WTC11 (cell line): ENCODE measurements around the gene ZNRF2. TPM values are rescaled to one million over a fixed set of nuclear protein-coding genes. Genes with fewer than 3 reads are reported as not detected.

Experiments used
- CREM ChIP-seq: sonication (generic); formaldehyde crosslinking; IDR thresholded peaks from 2 replicates; pipeline ENCODE4 v1.8.1; 2022; ENCODE audit warnings: mild to moderate bottlenecking, missing genetic modification reagents, moderate library complexity
- E2F5 ChIP-seq: sonication (generic); formaldehyde crosslinking; IDR thresholded peaks from 2 replicates; pipeline ENCODE4 v1.8.1; 2022; ENCODE audit warnings: mild to moderate bottlenecking, moderate library complexity, missing genetic modification reagents
- EMX1 ChIP-seq: fragments of 250-450 bp; sonication (Bioruptor Pico); IDR thresholded peaks from 2 replicates; pipeline ENCODE4 v1.8.0; 2021; ENCODE audit warnings: mild to moderate bottlenecking
- ETV6 ChIP-seq: sonication (generic); formaldehyde crosslinking; IDR thresholded peaks from 2 replicates; pipeline ENCODE4 v1.8.1; 2022; ENCODE audit warnings: mild to moderate bottlenecking, missing genetic modification reagents
- GRHL2 ChIP-seq: fragments of 250-450 bp; sonication (Bioruptor Pico); IDR thresholded peaks from 2 replicates; pipeline ENCODE4 v1.8.0; 2022; ENCODE audit warnings: mild to moderate bottlenecking, moderate library complexity; ENCODE audit not compliant: insufficient replicate concordance, severe bottlenecking
- KAT7 ChIP-seq: sonication (generic); formaldehyde crosslinking; IDR thresholded peaks from 2 replicates; pipeline ENCODE4 v1.8.1; 2023; ENCODE audit warnings: missing genetic modification reagents, mild to moderate bottlenecking, borderline replicate concordance
- MXD4 ChIP-seq: fragments of 250-450 bp; sonication (Bioruptor Pico); IDR thresholded peaks from 2 replicates; pipeline ENCODE4 v1.8.0; 2021; ENCODE audit warnings: mild to moderate bottlenecking, moderate library complexity, borderline replicate concordance
- MYBL2 ChIP-seq: sonication (generic); formaldehyde crosslinking; IDR thresholded peaks from 2 replicates; pipeline ENCODE4 v1.8.1; 2023; ENCODE audit warnings: mild to moderate bottlenecking, moderate library complexity, missing genetic modification reagents
- NFYB ChIP-seq: sonication (generic); formaldehyde crosslinking; conservative IDR thresholded peaks from 2 replicates; pipeline ENCODE4 v1.8.0; 2022; ENCODE audit warnings: low read depth, missing genetic modification reagents
- PRDM15 ChIP-seq: sonication (generic); formaldehyde crosslinking; IDR thresholded peaks from 2 replicates; pipeline ENCODE4 v1.8.0; 2022; ENCODE audit warnings: missing genetic modification reagents
- PREB ChIP-seq: sonication (generic); formaldehyde crosslinking; IDR thresholded peaks from 2 replicates; pipeline ENCODE4 v1.8.1; 2022; ENCODE audit warnings: mild to moderate bottlenecking, missing genetic modification reagents, moderate library complexity, borderline replicate concordance
- SMAD3 ChIP-seq: sonication (generic); formaldehyde crosslinking; IDR thresholded peaks from 2 replicates; pipeline ENCODE4 v1.8.0; 2022; ENCODE audit warnings: missing genetic modification reagents, mild to moderate bottlenecking, borderline replicate concordance
- SOX15 ChIP-seq: fragments of 250-450 bp; sonication (Bioruptor Pico); IDR thresholded peaks from 2 replicates; pipeline ENCODE4 v1.9.0; 2021; ENCODE audit warnings: mild to moderate bottlenecking
- TEAD4 ChIP-seq: sonication (generic); formaldehyde crosslinking; IDR thresholded peaks from 2 replicates; pipeline ENCODE4 v1.8.0; 2022; ENCODE audit warnings: mild to moderate bottlenecking, missing genetic modification reagents
- ZMAT4 ChIP-seq: fragments of 250-450 bp; sonication (Bioruptor Pico); IDR thresholded peaks from 2 replicates; pipeline ENCODE4 v1.9.0; 2021; ENCODE audit warnings: mild to moderate bottlenecking
- ZNF138 ChIP-seq: sonication (generic); formaldehyde crosslinking; conservative IDR thresholded peaks from 2 replicates; pipeline ENCODE4 v1.8.1; 2022; ENCODE audit warnings: mild to moderate bottlenecking, moderate library complexity, missing genetic modification reagents
- ZNF232 ChIP-seq: sonication (generic); formaldehyde crosslinking; IDR thresholded peaks from 2 replicates; pipeline ENCODE4 v1.8.0; 2022; ENCODE audit warnings: mild to moderate bottlenecking, missing genetic modification reagents
- ZNF317 ChIP-seq: sonication (generic); formaldehyde crosslinking; IDR thresholded peaks from 2 replicates; pipeline ENCODE4 v1.8.1; 2023; ENCODE audit warnings: low read depth, mild to moderate bottlenecking, moderate library complexity, missing genetic modification reagents, borderline replicate concordance
- ZNF425 ChIP-seq: fragments of 250-450 bp; sonication (Bioruptor Pico); conservative IDR thresholded peaks from 2 replicates; pipeline ENCODE4 v1.9.0; 2021; ENCODE audit warnings: mild to moderate bottlenecking
- ZSCAN18 ChIP-seq: fragments of 250-450 bp; sonication (Bioruptor Pico); IDR thresholded peaks from 2 replicates; pipeline ENCODE4 v2.1.2; 2022; ENCODE audit warnings: mild to moderate bottlenecking, moderate library complexity
- total RNA-seq: library from RNA; stranded (reverse); gene quantifications from 3 replicates; pipeline ENCODE4 v1.2.3, GENCODE V29; 2021
- TF ChIP-seq, protein P1 (sequence below): sonication (generic); formaldehyde crosslinking; IDR thresholded peaks from 2 replicates; pipeline ENCODE4 v1.8.1; 2022; ENCODE audit warnings: low read depth, missing genetic modification reagents, borderline replicate concordance
- TF ChIP-seq, protein P2 (sequence below): sonication (generic); formaldehyde crosslinking; IDR thresholded peaks from 2 replicates; pipeline ENCODE4 v1.8.0; 2022; ENCODE audit warnings: mild to moderate bottlenecking, missing genetic modification reagents
- TF ChIP-seq, protein P3 (sequence below): sonication (generic); formaldehyde crosslinking; IDR thresholded peaks from 2 replicates; pipeline ENCODE4 v1.8.1; 2022; ENCODE audit warnings: low read depth, mild to moderate bottlenecking, moderate library complexity, missing genetic modification reagents, borderline replicate concordance

Gene ZNRF2
- total RNA-seq, 1 experiment from 2014 or later = 18.2 TPM

GRCh38 chr7:30284298-30285066 is at the start of gene ZNRF2 (continued):
- no peak for TF ChIP-seq ZSCAN18 (CRISPR knock-in tag)
- peak; percentile 65; the same call in 1 of the 2 replicates for TF ChIP-seq ETV6 (CRISPR knock-in tag)
- TF ChIP-seq NFYB (CRISPR knock-in tag) = peak; percentile 61
- TF ChIP-seq SOX15 (CRISPR knock-in tag) = no peak
- 0 out of 2 replicates have a peak, but pooled peaks have one; percentile 67 for TF ChIP-seq ZNF232 (CRISPR knock-in tag)
- TF ChIP-seq, protein P1, sequence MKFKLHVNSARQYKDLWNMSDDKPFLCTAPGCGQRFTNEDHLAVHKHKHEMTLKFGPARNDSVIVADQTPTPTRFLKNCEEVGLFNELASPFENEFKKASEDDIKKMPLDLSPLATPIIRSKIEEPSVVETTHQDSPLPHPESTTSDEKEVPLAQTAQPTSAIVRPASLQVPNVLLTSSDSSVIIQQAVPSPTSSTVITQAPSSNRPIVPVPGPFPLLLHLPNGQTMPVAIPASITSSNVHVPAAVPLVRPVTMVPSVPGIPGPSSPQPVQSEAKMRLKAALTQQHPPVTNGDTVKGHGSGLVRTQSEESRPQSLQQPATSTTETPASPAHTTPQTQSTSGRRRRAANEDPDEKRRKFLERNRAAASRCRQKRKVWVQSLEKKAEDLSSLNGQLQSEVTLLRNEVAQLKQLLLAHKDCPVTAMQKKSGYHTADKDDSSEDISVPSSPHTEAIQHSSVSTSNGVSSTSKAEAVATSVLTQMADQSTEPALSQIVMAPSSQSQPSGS = no peak
- TF ChIP-seq, protein P2, sequence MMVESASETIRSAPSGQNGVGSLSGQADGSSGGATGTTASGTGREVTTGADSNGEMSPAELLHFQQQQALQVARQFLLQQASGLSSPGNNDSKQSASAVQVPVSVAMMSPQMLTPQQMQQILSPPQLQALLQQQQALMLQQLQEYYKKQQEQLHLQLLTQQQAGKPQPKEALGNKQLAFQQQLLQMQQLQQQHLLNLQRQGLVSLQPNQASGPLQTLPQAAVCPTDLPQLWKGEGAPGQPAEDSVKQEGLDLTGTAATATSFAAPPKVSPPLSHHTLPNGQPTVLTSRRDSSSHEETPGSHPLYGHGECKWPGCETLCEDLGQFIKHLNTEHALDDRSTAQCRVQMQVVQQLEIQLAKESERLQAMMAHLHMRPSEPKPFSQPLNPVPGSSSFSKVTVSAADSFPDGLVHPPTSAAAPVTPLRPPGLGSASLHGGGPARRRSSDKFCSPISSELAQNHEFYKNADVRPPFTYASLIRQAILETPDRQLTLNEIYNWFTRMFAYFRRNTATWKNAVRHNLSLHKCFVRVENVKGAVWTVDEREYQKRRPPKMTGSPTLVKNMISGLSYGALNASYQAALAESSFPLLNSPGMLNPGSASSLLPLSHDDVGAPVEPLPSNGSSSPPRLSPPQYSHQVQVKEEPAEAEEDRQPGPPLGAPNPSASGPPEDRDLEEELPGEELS = no peak
- no peak for TF ChIP-seq EMX1 (CRISPR knock-in tag)
- TF ChIP-seq TEAD4 (CRISPR knock-in tag) = no peak
- no peak for TF ChIP-seq ZNF317 (CRISPR knock-in tag)
- peak; percentile 72; the same call in 1 of the 2 replicates for TF ChIP-seq MYBL2 (CRISPR knock-in tag)
- TF ChIP-seq PREB (CRISPR knock-in tag) = no peak
- 0 out of 2 replicates have a peak, but pooled peaks have one; percentile 92 for TF ChIP-seq KAT7 (CRISPR knock-in tag)
- TF ChIP-seq ZNF425 (CRISPR knock-in tag) = no peak
- no peak for TF ChIP-seq ZMAT4 (CRISPR knock-in tag)
- no peak; the same call in 1 of the 2 replicates for TF ChIP-seq E2F5 (CRISPR knock-in tag)
- no peak for TF ChIP-seq MXD4 (CRISPR knock-in tag)
- TF ChIP-seq PRDM15 (CRISPR knock-in tag) = no peak
- no peak for TF ChIP-seq SMAD3 (CRISPR knock-in tag)
- TF ChIP-seq ZNF138 (CRISPR knock-in tag) = no peak
- TF ChIP-seq CREM = no peak; the same call in 1 of the 2 replicates
- TF ChIP-seq, protein P3, sequence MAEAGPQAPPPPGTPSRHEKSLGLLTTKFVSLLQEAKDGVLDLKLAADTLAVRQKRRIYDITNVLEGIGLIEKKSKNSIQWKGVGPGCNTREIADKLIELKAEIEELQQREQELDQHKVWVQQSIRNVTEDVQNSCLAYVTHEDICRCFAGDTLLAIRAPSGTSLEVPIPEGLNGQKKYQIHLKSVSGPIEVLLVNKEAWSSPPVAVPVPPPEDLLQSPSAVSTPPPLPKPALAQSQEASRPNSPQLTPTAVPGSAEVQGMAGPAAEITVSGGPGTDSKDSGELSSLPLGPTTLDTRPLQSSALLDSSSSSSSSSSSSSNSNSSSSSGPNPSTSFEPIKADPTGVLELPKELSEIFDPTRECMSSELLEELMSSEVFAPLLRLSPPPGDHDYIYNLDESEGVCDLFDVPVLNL = 0 out of 2 replicates have a peak, but pooled peaks have one; percentile 15
- no peak for TF ChIP-seq GRHL2 (CRISPR knock-in tag)
